NCI-H2107 treated with DMSO at 0.1 percent for 48 hours (cell line): ENCODE measurements around the gene VNN1.

ENCODE experiments used
- DNase-seq: peaks from one replicate; lab custom pipeline; 2025; ENCODE audit not compliant: unreplicated experiment; lab: John Stamatoyannopoulos, UW

VNN1 gene

DNA sequence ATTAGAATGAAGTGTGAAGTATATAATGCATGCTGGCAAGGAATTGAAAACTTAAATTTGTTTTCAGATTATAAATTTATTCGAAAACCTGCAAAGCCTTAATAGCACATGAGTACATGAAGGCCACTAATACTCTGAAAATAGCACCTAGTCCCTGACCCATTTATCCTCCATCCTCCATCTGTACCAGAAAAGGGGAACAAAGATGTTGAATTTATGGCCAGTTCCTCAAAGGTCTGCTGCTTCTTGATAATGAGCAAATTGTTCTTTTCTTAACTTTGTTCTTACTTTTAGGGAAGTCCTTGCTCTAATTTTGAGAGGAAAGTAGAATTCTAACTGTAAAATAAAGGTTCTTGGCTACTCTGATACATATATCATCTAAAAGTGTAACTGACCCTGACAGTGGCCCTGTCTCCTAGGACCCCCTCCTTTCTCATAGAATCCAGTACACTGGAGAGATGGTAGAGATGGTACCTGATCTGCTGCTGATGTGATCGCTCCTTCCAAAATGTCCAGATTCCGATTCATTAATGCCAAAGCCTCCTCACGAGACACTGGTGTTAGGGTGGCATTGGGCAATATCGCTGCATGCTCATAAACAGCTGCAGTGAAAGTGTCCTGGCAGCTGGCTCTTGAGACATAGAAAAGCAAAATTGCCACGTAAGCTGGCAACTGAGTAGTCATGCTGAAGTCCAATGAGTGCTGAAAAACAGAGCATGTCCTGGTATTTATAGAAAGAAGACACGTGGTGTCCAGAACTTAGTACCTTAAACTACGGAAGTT lies at the start of gene VNN1:
TSS of gene VNN1 (minus strand) at position 704 of the 783 bp plus-strand sequence. CDS start at position 684, 20 bp downstream.
- no peak for DNase-seq

DNA sequence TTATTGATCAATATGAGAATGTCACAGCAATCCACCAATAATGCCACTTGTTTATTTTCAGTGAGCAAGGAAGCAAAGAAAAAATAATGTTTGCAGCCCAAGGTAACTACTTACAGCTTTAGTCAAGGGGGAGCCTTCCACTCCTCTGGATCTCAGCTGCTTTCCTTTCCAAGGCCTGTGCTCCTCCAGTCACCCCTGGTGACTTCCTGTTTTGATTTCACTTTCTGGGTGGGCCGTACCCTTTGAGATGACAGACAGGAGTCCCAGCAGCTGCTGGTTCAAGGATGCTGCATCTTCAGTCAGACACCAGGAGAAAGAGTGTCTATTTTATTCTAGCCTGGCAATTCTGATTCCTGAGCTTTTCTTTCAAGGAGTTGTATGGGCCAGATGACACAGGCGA lies 49.4 kb upstream of the VNN1 start:
- no peak for DNase-seq

- DNase-seq = no peak
These were observed 46.4 kb upstream of the VNN1 start for GRCh38 chr6:132760256-132760655.

- no peak for DNase-seq
These were observed 44.8 kb upstream of the VNN1 start for GRCh38 chr6:132758689-132759088.

- DNase-seq = no peak
These were observed 38.4 kb upstream of the VNN1 start for GRCh38 chr6:132752255-132752654.

DNA sequence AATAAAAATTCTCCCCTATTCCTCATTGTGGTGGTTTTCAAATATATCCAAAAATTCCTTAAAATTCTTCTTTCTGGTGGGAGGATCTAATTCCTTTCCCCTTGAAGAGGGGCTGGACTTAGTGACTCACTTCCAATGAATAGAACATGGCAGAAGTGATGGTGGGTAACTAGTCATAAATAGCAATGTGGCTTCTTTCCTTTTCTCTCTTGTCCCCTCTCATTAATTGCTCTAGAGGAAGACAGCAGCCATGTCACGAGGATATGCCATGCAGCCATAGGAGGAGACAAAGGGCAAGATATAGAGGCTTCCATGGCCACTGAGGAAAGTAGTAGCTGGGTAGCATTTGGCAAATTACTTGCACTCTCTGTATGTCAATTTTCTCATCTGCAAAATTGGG lies 38.0 kb upstream of the VNN1 start:
- no peak for DNase-seq

- DNase-seq = no peak
These were observed 37.5 kb upstream of the VNN1 start for GRCh38 chr6:132751306-132751705.

DNA sequence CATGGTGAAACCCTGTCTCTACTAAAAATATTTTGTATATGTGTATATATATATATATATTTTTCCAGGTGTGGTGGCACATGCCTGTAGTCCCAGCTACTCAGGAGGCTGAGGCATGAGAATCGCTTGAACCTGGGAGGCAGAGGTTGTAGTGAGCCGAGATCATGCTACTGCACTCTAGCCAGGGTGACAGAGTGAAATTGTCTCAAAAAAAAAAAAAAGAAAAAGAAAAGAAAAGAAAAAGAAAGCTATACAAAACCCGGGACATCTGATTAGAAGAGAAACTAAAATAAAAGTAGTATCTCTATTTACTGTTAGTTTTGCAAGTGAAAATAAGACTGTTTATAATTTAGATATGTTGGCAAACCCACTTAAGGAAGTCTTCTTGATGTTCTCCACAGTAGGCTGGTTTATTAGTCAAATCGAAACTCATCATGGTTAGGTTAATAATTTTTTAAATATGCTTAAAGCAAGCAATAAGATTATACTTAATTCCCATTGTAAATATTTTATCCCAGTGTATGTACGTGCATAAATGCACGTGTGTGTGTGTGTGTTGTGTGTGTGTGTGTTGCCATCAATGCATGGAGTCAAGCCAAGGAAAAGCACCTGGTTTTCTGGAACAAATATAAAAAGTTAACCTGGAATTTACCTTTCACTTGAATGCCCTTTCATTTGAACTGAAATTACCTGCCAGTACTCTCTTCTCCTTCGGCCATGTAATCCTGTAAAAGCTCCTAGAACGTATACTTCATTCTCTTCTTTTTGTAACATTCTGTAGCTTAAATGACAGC lies 36.8 kb upstream of the VNN1 start:
- DNase-seq = no peak

GRCh38 chr6:132749111-132749510 lies 35.3 kb upstream of the VNN1 start:
- no peak for DNase-seq

- DNase-seq = no peak
These were observed 34.6 kb upstream of the VNN1 start for GRCh38 chr6:132748446-132748845.

GRCh38 chr6:132746048-132746447 lies 32.2 kb upstream of the VNN1 start:
- DNase-seq = no peak

DNA sequence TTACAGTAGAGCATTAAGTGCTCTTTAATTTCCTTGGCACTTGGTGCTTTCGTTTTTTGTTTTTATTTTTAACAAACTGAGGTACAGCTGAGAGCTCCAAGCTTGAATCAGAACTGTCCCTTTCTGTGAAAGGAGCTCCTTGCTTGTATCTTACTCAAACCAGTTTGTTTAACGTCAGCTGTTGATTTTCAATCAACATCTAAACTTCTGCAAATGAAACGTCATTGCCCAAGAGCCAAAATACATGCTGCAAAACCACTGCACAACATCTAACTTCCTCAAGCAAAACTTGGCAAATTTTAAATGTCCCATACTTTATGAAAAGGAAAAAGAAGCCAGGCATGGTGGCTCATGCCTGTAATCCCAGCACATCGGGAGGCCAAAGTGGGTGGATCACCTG lies 28.6 kb upstream of the VNN1 start:
- no peak for DNase-seq

- DNase-seq = no peak
These were observed 27.4 kb upstream of the VNN1 start for GRCh38 chr6:132741281-132741680.

GRCh38 chr6:132736239-132736638 lies 22.4 kb upstream of the VNN1 start:
- DNase-seq = no peak

- no peak for DNase-seq
These were observed 20.9 kb upstream of the VNN1 start for GRCh38 chr6:132734694-132735236.

GRCh38 chr6:132733814-132734213 lies 20.0 kb upstream of the VNN1 start:
- no peak for DNase-seq

- no peak for DNase-seq
These were observed 19.4 kb upstream of the VNN1 start for GRCh38 chr6:132733283-132733682.

DNA sequence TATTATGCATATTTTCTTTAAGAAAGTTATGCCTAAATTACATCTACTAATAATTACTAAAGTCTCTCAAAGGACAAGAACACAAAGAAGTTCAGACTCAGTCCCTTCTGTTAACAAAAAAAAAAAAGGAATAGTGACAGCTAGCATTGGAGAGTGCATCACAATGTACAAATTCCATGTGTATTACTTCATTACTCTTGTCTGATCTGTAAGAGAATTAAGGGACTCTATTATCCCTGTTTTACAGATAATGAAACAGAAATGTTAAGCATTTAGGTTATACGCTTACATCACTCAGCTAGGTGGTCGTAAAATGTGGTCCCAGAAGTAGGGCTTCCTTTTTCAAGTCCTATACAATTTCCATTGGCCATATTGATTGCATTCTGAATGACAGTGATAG lies 17.2 kb upstream of the VNN1 start:
- DNase-seq = no peak

DNA sequence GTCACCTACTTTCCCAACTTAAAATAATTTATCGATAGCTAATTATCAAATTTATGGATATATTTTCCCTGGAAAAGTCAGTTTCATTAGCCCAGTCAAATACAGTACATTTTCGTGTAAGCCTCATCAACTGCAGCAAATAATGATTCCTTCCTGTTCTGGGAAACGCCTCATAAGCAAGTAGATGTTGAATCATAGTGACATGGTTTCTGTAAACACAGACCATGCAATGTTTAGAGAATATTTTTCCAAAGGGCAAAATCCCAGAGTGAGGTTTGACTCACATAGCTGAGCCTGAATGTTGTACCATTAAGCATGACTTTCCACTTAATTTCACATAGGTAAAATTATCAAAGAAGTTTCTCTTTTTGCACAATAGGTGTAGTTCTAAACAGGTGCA lies 16.7 kb upstream of the VNN1 start:
- DNase-seq = no peak

DNA sequence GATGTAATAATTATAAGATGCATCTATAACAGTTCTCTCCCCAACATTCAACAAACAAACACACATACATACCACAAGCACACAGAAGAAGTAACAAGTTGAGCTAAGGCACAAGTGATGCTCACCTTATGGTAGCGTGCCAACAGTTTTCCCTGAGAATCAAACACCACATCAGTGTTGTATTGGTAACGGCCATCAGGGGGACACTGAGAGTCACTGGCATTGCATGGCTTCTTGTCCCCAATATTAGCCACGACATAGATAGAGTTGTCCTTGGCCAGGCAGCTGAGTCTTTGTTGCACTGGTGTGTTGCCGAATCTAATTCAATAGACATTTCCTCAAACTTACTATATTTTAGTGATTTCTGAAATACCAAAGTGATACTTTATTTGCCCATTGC lies 14.8 kb upstream of the VNN1 start:
- DNase-seq = no peak

- DNase-seq = no peak
These were observed 12.7 kb upstream of the VNN1 start for GRCh38 chr6:132726608-132726975.

DNA sequence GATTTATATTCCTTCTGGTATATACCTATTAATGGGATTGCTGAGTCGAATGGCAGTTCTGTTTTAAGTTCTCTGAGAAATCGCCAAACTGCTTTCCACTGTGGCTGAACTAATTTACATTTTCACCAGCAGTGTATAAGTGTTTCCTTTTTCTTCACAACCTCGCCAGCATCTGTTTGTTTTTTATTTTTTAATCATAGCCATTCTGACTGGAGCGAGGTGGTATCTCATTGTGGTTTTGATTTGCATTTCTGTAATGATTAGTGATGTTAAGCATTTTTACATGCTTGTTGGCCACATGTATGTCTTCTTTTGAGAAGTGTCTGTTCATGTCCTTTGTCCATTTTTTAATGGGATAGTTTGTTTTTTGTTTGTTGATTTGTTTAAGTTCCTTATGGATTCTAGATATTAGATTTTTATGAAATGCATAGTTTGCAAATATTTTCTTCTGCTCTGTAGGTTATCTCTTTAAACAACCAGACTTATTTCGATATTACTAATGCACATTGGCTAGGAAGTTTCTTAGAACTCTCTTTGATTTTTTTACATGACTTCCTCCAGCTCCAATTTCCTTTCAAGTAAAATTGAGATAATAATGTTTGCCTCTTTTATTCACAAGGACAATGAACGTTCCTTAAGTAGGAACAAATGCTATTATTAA lies 12.2 kb upstream of the VNN1 start:
- no peak for DNase-seq
